Natural killer cell (primary cell): Measurements from ENCODE around the gene RARS2. TPM values are rescaled to one million over a fixed set of nuclear protein-coding genes. Genes with fewer than 3 reads are reported as not detected.

Source experiments
- ATAC-seq, 3 donors: fragments of 150-1000 bp in 2 of 3; fragments of 200-7000 bp in 1 of 3; cut with Tn5 transposase; 1 replicate in 1 of 3; 2 replicates in 2 of 3; pipeline ENCODE4 v1.10.0; 2021; ENCODE audit warnings: mild to moderate bottlenecking in 2 of 3, moderate library complexity in 2 of 3
- DNase-seq, 2 donors: peaks; one replicate each; pipeline versions ENCODE4 v3.0.0 to v3.0.0-alpha.2; 2013 to 2021; ENCODE audit warnings: mixed read lengths in 1 of 2
- H3K27ac ChIP-seq: one replicate; pipeline ENCODE4 v1.5.1; 2013; ENCODE audit warnings: mild to moderate bottlenecking, low read length
- H3K27me3 ChIP-seq: one replicate; pipeline ENCODE4 v1.6.1; 2013; ENCODE audit warnings: low read length; ENCODE audit not compliant: control insufficient read depth, insufficient read depth
- H3K36me3 ChIP-seq: one replicate; pipeline ENCODE4 v1.6.1; 2013; ENCODE audit warnings: low read length; ENCODE audit not compliant: control insufficient read depth, insufficient read depth
- H3K4me1 ChIP-seq: one replicate; pipeline ENCODE4 v1.6.1; 2013; ENCODE audit warnings: low read length; ENCODE audit not compliant: control insufficient read depth, insufficient read depth
- H3K4me3 ChIP-seq: one replicate; pipeline ENCODE4 v1.5.1; 2013; ENCODE audit warnings: low read length
- H3K9me3 ChIP-seq: one replicate; pipeline ENCODE4 v1.6.1; 2013; ENCODE audit warnings: low read length; ENCODE audit not compliant: control insufficient read depth, insufficient read depth
- H3K27ac Mint-ChIP-seq, 2 donors: one replicate each; pipeline ENCODE4 v1.8.0; 2022; ENCODE audit warnings: mild to moderate bottlenecking in 2 of 2, mixed read lengths in 2 of 2, moderate library complexity in 1 of 2
- H3K27me3 Mint-ChIP-seq, 2 donors: one replicate each; pipeline ENCODE4 v1.8.0; 2022; ENCODE audit warnings: low read depth in 2 of 2, mixed read lengths in 2 of 2
- H3K36me3 Mint-ChIP-seq: one replicate; pipeline ENCODE4 v1.8.0; 2022; ENCODE audit warnings: mixed read lengths
- H3K4me1 Mint-ChIP-seq, 2 donors: one replicate each; pipeline ENCODE4 v1.8.0; 2022; ENCODE audit warnings: mixed read lengths in 2 of 2
- H3K4me3 Mint-ChIP-seq: one replicate; pipeline ENCODE4 v1.8.0; 2022; ENCODE audit warnings: mild to moderate bottlenecking, moderate library complexity, mixed read lengths
- H3K9me3 Mint-ChIP-seq, 2 donors: one replicate each; pipeline ENCODE4 v1.8.0; 2022; ENCODE audit warnings: mixed read lengths in 2 of 2
- CTCF ChIP-seq: fragments of 200-600 bp; IDR thresholded peaks from one replicate; pipeline ENCODE4 v1.8.0; 2022; ENCODE audit warnings: antibody characterized with exemption
- whole genome bisulfite sequencing: methylation state at CpG from one replicate; pipeline ENCODE4 v1.1.7; 2013; ENCODE audit warnings: missing lambda C conversion rate; ENCODE audit not compliant: insufficient coverage; 5-methylcytosine and 5-hydroxymethylcytosine counted together
- intact Hi-C: fragments of 100-400 bp; cut with micrococcal nuclease; formaldehyde crosslinking; loops from one replicate; pipeline ENCODE4 v1.14.2; 2022
- total RNA-seq, 4 donors: library from RNA; stranded (reverse); fragments of 120-200 nt in 1 of 4; gene quantifications; one replicate each; pipeline versions ENCODE4 v1.2.3 to v1.2.4, GENCODE V29; 2013 to 2022

Gene RARS2
- total RNA-seq, 3 donors from 2014 or later (not counting 1 experiment from before 2014, with no cell fraction given): 21.8 to 26.5 (median 24.2) TPM

- Histone ChIP-seq H3K36me3 (peaks cover 46% of the 10 kb centered on the region), H3K4me3 (no peak overlapping the region), H3K27ac (no peak overlapping the region), H3K27me3 (no peaks in the 10 kb centered on the region), H3K9me3 (peaks cover 3% of the 10 kb centered on the region), H3K4me1 (no peaks in the 10 kb centered on the region)
- Mint-ChIP-seq H3K4me3 (no peak overlapping the region), H3K27me3 (no peaks in the 10 kb centered on the region), H3K36me3 (peaks cover 13% of the 10 kb centered on the region), H3K9me3 (no peaks in the 10 kb centered on the region), H3K4me1 (no peaks in the 10 kb centered on the region), H3K27ac (no peak overlapping the region)
- TF ChIP-seq CTCF: no peak
- 99% methylated on average over 4 of the region's 4 CpGs for WGBS
- intact Hi-C loops: no loop called here
- ATAC-seq (no peak), DNase-seq (no peak)
Measured at GRCh38 chr6:87543696-87544473, 45.9 kb downstream of the RARS2 start.

DNA sequence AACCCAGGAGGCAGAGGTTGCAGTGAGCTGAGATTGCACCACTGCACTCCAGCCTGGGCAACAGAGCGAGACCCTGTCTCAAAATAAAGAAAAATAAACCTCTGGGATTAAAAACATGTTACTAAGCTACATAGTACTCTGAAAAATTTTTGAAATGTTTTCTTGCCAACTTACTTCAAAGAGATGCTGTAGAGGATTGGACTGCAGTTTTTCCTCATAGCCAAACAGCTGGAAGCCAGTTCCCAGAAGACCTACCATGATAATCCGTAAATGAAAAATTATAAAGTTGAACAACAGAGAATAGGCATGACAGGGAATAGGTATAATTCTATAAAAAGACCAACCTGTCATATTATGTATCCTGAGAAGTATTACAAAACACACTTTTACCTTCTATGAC is 48.0 kb downstream of the RARS2 start:
- 100% methylated on average over 1 of the region's 2 CpGs for WGBS
- peaks cover 3% of the 10 kb centered on the region for H3K9me3 ChIP-seq
- DNase-seq (no peak), ATAC-seq (no peak)
- Mint-ChIP-seq H3K4me3 (no peak overlapping the region), H3K4me1 (no peaks in the 10 kb centered on the region), H3K27me3 (no peaks in the 10 kb centered on the region), H3K36me3 (peaks cover 13% of the 10 kb centered on the region), H3K27ac (no peak overlapping the region), H3K9me3 (no peaks in the 10 kb centered on the region)
- no peak overlapping the region for H3K4me3 ChIP-seq
- no peak for TF ChIP-seq CTCF
- intact Hi-C loops: no loop called here
- peaks cover 42% of the 10 kb centered on the region for H3K36me3 ChIP-seq
- no peaks in the 10 kb centered on the region for H3K4me1 ChIP-seq
- H3K27me3 ChIP-seq: no peaks in the 10 kb centered on the region
- H3K27ac ChIP-seq: no peak overlapping the region

- H3K9me3 ChIP-seq: peaks cover 3% of the 10 kb centered on the region
- H3K27me3 ChIP-seq: no peaks in the 10 kb centered on the region
- intact Hi-C loops: no loop called here
- H3K27ac ChIP-seq: no peak overlapping the region
- Mint-ChIP-seq H3K36me3 (peaks cover 13% of the 10 kb centered on the region), H3K4me1 (no peaks in the 10 kb centered on the region), H3K27ac (no peak overlapping the region), H3K4me3 (no peak overlapping the region), H3K27me3 (no peaks in the 10 kb centered on the region), H3K9me3 (no peaks in the 10 kb centered on the region)
- no peak for TF ChIP-seq CTCF
- H3K4me1 ChIP-seq: no peaks in the 10 kb centered on the region
- DNase-seq (no peak), ATAC-seq (no peak)
- H3K4me3 ChIP-seq: no peak overlapping the region
- no CpG with 5 or more reads among the region's 1 CpG for WGBS
- H3K36me3 ChIP-seq: peaks cover 39% of the 10 kb centered on the region
Measured at GRCh38 chr6:87541041-87541440, 48.7 kb downstream of the RARS2 start.

GRCh38 chr6:87540539-87540938 is 49.2 kb downstream of the RARS2 start:
- H3K9me3 Mint-ChIP-seq: no peaks in the 10 kb centered on the region
- Histone ChIP-seq H3K4me3 (no peak overlapping the region), H3K27me3 (no peaks in the 10 kb centered on the region), H3K36me3 (peaks cover 38% of the 10 kb centered on the region), H3K4me1 (no peaks in the 10 kb centered on the region), H3K9me3 (peaks cover 3% of the 10 kb centered on the region), H3K27ac (no peak overlapping the region)
- no peaks in the 10 kb centered on the region for H3K4me1 Mint-ChIP-seq
- H3K27me3 Mint-ChIP-seq: no peaks in the 10 kb centered on the region
- no peak overlapping the region for H3K27ac Mint-ChIP-seq
- TF ChIP-seq CTCF: no peak
- no peak overlapping the region for H3K4me3 Mint-ChIP-seq
- DNase-seq (no peak), ATAC-seq (no peak)
- peaks cover 13% of the 10 kb centered on the region for H3K36me3 Mint-ChIP-seq
- 97% methylated on average over 4 of the region's 4 CpGs for WGBS
- intact Hi-C loops: no loop called here
